ENCODE measurements around the gene ZNF18.

Gene ZNF18, protein sequence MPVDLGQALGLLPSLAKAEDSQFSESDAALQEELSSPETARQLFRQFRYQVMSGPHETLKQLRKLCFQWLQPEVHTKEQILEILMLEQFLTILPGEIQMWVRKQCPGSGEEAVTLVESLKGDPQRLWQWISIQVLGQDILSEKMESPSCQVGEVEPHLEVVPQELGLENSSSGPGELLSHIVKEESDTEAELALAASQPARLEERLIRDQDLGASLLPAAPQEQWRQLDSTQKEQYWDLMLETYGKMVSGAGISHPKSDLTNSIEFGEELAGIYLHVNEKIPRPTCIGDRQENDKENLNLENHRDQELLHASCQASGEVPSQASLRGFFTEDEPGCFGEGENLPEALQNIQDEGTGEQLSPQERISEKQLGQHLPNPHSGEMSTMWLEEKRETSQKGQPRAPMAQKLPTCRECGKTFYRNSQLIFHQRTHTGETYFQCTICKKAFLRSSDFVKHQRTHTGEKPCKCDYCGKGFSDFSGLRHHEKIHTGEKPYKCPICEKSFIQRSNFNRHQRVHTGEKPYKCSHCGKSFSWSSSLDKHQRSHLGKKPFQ

DNA sequence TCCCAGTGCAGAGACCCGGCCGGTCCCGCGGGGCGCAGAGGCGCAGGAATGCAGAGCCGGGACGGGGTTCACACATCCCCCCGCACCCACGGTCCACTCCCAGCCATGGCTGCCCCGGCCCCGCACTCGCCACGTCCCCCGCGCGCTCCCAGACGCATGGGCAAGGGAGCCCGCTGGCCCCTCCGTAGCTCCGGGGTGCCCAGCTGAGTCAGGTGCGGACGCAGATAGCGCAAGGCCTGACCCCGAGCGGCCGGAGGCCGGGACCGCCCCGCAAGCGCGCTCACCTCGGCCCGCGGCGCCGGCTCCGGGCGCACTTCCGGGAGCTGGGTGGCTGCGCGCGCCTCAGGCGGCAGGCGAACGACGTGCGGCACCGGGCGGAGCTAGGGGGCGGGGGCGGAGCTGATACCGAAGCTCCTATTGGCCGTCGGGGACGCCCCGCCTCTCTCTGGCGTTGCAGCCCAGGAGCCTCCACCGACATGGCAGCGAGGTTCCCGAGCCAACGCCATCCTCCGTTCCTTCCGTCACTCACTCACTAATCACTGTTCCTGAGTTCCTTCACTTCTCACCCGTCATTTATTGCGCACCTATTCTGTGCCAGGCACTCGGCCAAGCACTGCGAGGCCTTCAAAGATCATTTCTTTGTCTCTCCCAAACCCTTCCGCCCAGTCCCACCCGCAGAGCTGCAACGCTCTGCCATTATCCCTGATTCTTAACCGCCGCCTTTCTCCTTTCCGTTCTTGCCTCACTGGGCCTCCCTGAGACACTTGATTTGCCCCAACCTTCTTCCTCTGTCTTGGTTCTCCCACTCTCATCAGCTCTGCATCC lies at the start of gene ZNF18:
TSS of gene ZNF18 (minus strand) at position 329 of the 825 bp plus-strand sequence. CDS start 4,646 bp downstream, outside the sequence.
- H3K4me1 Mint-ChIP-seq, result peaks cover 17% of the 10 kb centered on the region
- peak within 1 kb of the TSS; percentile 88 for H3K27ac Mint-ChIP-seq
- ATAC-seq (peak; percentile 98), DNase-seq (peak; percentile 97)
- peak within 1 kb of the TSS; percentile 87 for H3K4me3 Mint-ChIP-seq
- H3K9me3 Mint-ChIP-seq, result no peaks in the 10 kb centered on the region
- no peaks in the 10 kb centered on the region for H3K27me3 Mint-ChIP-seq
- peaks cover 2% of the 10 kb centered on the region for H3K36me3 Mint-ChIP-seq (ENCODE audit: low read depth)

DNA sequence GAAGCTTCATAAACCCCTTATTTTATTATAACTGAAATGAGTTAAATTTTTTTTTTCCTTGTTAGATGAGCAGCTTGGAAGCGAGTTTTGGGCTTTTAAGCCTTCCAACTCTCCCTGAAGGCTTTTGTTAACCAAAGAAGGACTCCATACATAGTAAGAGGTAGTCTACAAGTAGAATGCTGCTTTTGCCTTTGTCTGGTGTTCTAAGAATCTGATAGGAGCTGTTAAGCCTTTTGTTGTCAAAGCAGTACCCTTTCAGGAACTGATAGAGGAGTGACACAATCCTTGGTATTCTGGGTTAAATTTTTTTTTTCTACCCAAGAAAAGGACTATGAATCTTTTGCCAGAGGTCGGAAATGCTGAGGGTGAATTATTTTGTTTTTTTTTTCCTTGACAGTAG lies 49.5 kb upstream of the ZNF18 start:
- peaks cover 3% of the 10 kb centered on the region for H3K36me3 Mint-ChIP-seq (ENCODE audit: low read depth)
- no peaks in the 10 kb centered on the region for H3K9me3 Mint-ChIP-seq
- no peak overlapping the region for H3K27ac Mint-ChIP-seq
- no peak for ATAC-seq
- H3K27me3 Mint-ChIP-seq, result no peaks in the 10 kb centered on the region
- H3K4me3 Mint-ChIP-seq, result no peak overlapping the region
- no peak for DNase-seq
- peaks cover 78% of the 10 kb centered on the region for H3K4me1 Mint-ChIP-seq

DNA sequence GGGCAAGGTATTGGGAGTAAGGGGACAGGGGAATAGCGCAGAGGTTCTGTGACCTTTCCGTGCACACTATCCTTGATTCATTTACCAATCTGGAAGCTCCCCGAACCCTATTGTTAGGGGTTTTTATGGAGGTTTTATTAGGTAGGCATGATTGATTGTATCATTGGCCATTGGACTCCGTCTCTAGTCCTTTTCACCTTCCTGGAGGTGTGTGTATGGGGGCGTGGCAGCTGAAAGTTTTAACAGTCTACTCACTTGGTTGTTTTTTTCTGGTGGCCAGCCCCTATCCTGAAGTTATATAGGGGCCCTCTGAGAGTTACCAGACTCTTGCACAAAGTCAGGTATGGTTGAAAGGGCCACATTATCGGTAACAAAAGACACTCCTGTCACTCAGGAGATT lies 46.4 kb upstream of the ZNF18 start:
- ATAC-seq (no peak), DNase-seq (no peak)
- Mint-ChIP-seq H3K9me3 (no peaks in the 10 kb centered on the region), H3K4me3 (no peak overlapping the region), H3K27me3 (no peaks in the 10 kb centered on the region), H3K27ac (no peak overlapping the region), H3K36me3 (ENCODE audit: low read depth) (peaks cover 3% of the 10 kb centered on the region), H3K4me1 (peaks cover 77% of the 10 kb centered on the region)

DNA sequence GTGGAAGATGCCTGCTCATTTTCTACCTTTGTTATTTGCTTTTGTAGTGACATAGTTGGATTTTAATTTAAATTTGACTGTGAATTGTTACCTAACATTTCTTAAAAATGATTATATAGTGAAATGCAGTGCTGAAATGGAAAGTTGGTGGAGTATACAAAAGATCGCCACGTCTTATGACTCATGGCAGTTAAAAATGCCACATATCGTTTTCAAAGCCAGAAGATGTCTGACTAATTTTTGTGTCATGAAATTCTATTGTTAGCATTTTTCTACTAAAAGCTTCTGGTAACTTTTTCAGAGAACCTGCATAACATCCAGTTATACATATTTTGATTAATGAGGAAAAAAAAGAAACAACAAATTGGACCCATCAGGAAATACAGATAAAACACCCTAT lies 44.0 kb upstream of the ZNF18 start:
- Mint-ChIP-seq H3K27me3 (no peaks in the 10 kb centered on the region), H3K27ac (peak overlapping the region; percentile 71), H3K4me3 (peak overlapping the region; percentile 57), H3K9me3 (no peaks in the 10 kb centered on the region), H3K36me3 (ENCODE audit: low read depth) (peaks cover 3% of the 10 kb centered on the region), H3K4me1 (peaks cover 69% of the 10 kb centered on the region)
- ATAC-seq (peak; percentile 57), DNase-seq (no peak)

DNA sequence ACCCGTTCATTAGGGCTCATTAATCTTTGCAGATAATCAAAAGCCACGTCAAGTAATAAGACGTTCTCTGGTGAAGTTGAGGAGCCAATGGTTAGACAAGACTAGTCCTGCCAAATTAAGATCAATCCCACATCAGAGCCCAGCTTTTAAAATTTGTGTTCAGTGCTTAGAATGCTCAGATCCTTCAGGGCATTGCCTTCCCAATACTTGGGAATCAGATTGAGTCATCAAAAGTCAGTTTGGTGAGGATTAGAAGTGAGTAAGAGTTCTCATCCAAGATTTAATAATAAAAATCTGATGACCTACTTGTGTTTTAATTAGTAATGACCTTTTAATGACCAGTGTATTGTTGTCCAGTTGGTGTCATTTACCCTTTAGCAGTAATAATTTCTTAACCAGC lies 43.2 kb upstream of the ZNF18 start:
- no peaks in the 10 kb centered on the region for H3K9me3 Mint-ChIP-seq
- DNase-seq (no peak), ATAC-seq (no peak)
- peaks cover 6% of the 10 kb centered on the region for H3K36me3 Mint-ChIP-seq (ENCODE audit: low read depth)
- peaks cover 66% of the 10 kb centered on the region for H3K4me1 Mint-ChIP-seq
- no peaks in the 10 kb centered on the region for H3K27me3 Mint-ChIP-seq
- no peak overlapping the region for H3K4me3 Mint-ChIP-seq
- H3K27ac Mint-ChIP-seq, result peak overlapping the region; percentile 71

DNA sequence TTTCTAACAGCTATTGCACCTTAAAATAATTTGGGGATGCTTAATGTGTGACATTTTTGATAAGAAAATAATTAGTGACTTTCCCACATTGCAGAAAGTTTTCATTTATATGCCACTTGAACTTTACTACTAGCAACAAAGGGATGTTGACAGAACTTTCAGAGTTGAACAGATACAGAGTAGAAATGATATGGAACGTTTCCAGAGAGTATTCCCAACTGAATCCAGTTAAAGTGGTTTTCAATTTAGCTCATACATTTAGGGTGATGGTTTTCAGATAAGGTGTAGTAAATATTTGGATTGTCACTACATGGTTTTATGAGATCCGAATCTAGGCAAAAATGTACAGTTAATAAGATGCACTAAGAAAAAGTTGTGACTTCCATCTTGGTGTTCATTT lies 40.7 kb upstream of the ZNF18 start:
- peaks cover 48% of the 10 kb centered on the region for H3K4me1 Mint-ChIP-seq
- DNase-seq (no peak), ATAC-seq (no peak)
- no peak overlapping the region for H3K27ac Mint-ChIP-seq
- no peaks in the 10 kb centered on the region for H3K27me3 Mint-ChIP-seq
- no peaks in the 10 kb centered on the region for H3K9me3 Mint-ChIP-seq
- peaks cover 9% of the 10 kb centered on the region for H3K36me3 Mint-ChIP-seq (ENCODE audit: low read depth)
- H3K4me3 Mint-ChIP-seq, result no peak overlapping the region

DNA sequence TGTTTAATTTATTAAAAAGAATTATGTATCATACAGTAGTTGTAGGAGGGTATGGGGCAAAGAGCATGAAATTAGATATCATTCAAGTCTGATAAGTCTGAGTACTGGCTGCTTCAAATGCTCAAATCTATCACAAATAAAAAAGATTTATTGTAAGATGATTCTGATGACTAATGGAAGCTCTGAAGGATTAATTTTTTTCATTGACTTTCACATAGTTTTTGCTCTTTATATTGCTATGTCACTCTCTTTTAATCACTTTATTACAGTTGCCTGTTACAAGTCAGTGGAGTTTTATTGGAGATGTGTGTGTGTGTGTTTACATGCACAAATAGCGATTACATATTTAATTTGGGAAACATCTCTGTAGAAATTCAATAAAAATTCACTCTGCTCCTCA lies 38.4 kb upstream of the ZNF18 start:
- ATAC-seq (no peak), DNase-seq (no peak)
- no peaks in the 10 kb centered on the region for H3K9me3 Mint-ChIP-seq
- no peak overlapping the region for H3K27ac Mint-ChIP-seq
- H3K36me3 Mint-ChIP-seq (ENCODE audit: low read depth), result peaks cover 9% of the 10 kb centered on the region
- no peaks in the 10 kb centered on the region for H3K27me3 Mint-ChIP-seq
- H3K4me3 Mint-ChIP-seq, result no peak overlapping the region
- peaks cover 43% of the 10 kb centered on the region for H3K4me1 Mint-ChIP-seq

DNA sequence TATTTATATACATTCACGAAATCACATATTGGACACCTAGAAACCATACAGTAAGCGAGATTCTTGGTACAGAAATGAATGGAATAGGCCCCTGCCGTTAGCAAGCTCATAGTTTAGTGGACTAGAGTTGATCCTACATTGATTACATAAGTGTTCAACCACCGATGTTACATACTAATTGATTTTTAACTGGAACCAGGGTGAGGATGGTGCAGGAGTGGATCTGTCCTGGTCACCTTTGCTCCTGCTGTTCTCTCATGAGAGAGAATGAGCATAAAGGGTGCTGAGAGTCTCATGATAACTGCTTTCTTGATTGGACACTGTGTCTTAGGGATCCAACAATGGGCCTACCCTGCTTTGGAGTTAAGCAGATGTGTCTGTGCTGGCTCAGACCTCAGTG lies 37.3 kb upstream of the ZNF18 start:
- ATAC-seq (no peak), DNase-seq (no peak)
- Mint-ChIP-seq H3K4me3 (no peak overlapping the region), H3K9me3 (no peaks in the 10 kb centered on the region), H3K4me1 (peaks cover 37% of the 10 kb centered on the region), H3K36me3 (ENCODE audit: low read depth) (peaks cover 9% of the 10 kb centered on the region), H3K27ac (no peak overlapping the region), H3K27me3 (no peaks in the 10 kb centered on the region)

DNA sequence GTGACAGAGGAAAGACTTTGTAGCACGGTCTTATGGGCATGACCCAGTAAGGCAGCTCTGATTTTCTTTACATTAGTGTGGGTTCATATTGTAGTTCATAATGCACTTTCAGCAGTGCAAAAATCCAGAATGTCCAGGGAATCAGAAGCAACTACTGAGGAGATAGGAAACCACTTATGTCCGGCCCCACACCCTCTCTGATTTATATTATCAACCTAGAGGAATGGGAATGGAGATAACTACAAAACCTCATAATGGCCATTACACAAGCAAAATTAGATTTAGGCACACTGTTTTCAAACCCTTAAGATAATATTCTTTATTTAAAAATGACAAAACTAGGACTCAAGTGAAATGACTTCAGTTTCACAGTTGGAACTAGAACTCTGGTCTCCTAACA lies 31.3 kb upstream of the ZNF18 start:
- ATAC-seq, result no peak
- Mint-ChIP-seq H3K4me1 (peaks cover 54% of the 10 kb centered on the region), H3K27ac (no peak overlapping the region), H3K9me3 (no peaks in the 10 kb centered on the region), H3K36me3 (ENCODE audit: low read depth) (peaks cover 12% of the 10 kb centered on the region), H3K4me3 (no peak overlapping the region), H3K27me3 (no peaks in the 10 kb centered on the region)
- DNase-seq, result no peak

DNA sequence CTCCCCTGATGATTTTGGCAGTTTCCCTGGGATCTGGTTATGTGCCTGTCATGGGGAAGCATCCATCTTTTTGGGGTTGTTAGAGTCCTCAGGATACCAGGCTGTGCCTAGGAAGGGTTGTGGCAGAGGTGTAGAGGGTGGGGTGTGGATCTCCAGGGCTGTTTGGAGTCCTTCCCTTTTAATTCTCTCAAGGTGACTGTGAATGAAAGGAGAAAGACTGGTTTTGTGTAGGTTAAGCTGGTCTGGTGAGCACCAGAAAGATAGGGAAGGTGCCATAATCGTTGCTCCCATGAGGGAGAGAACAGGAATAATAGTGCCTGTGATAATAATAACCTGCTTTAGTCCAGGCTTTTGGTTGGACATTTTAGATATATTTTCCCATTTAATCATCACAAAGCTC lies 30.4 kb upstream of the ZNF18 start:
- Mint-ChIP-seq H3K27me3 (no peaks in the 10 kb centered on the region), H3K9me3 (no peaks in the 10 kb centered on the region), H3K4me3 (no peak overlapping the region), H3K36me3 (ENCODE audit: low read depth) (peaks cover 12% of the 10 kb centered on the region), H3K4me1 (peaks cover 62% of the 10 kb centered on the region), H3K27ac (no peak overlapping the region)
- no peak for DNase-seq
- no peak for ATAC-seq

DNA sequence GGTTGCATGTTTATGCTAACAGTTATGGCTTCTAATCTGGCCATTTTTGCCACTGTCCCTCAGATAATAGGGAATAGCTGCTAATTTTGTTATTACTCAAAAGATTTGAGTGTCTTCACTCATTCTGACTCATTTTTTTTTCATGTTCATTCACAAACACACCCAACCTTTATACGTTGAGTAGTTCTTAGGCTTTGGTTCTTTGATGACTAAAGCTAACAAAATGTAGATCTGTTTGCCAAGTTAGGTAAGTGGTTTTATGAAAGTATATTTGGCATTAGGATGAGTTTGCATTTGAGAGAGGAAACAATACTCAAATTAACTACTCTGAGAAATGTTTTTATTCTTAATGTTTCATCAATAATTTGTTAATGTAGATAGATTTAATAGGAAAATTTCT lies 27.1 kb upstream of the ZNF18 start:
- peaks cover 3% of the 10 kb centered on the region for H3K27me3 Mint-ChIP-seq
- peaks cover 69% of the 10 kb centered on the region for H3K4me1 Mint-ChIP-seq
- peaks cover 11% of the 10 kb centered on the region for H3K36me3 Mint-ChIP-seq (ENCODE audit: low read depth)
- H3K9me3 Mint-ChIP-seq, result no peaks in the 10 kb centered on the region
- H3K27ac Mint-ChIP-seq, result no peak overlapping the region
- H3K4me3 Mint-ChIP-seq, result no peak overlapping the region
- no peak for DNase-seq
- ATAC-seq, result no peak

DNA sequence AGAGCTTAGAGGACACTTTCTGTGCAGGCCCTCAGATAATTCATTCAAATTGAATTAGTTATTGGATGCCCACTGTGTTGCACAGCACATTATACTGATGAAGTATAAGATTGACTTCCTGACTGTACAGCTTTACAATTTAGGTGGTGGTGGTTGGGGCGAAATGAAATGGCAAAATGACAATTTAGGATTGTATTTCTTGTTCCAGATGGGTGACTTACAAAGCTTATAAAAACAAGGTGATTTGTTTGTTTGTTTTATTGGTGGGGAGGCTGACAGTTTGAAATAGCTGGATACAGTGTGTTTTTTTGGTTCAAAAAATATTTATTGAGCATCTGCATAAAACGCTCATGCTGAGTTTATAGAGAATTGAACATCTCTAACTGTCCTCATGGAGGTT lies 25.0 kb upstream of the ZNF18 start:
- Mint-ChIP-seq H3K4me1 (peaks cover 58% of the 10 kb centered on the region), H3K27ac (no peak overlapping the region), H3K36me3 (ENCODE audit: low read depth) (peaks cover 8% of the 10 kb centered on the region), H3K4me3 (peak overlapping the region; percentile 82), H3K9me3 (no peaks in the 10 kb centered on the region), H3K27me3 (peaks cover 3% of the 10 kb centered on the region)
- ATAC-seq (no peak), DNase-seq (no peak)

DNA sequence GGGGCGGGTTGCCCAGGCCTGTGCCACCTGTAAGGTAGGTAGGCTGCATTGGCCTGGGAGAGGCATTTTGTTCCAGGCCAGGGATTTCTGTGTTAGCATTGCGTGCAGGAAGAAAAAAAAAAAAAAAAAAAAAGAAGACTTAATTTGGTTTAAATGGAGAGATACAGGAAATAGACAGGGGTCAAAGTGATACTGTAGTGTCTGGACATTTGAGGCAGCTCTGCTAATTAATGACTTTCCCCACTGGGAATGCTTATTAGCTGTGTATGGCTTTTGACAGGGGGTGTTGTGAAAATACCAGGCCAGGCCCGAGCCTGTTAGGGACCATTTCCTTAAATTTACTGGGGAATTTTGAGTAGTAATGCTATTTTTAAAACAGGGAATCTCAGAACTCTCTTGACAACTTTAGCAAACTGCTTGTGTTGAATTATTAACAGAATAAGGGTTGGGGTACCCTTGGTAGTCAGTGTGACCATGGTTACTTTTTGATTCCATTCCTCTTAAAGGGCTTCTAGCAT lies 24.4 kb upstream of the ZNF18 start:
- Mint-ChIP-seq H3K27ac (peak overlapping the region; percentile 79), H3K27me3 (peaks cover 3% of the 10 kb centered on the region), H3K9me3 (no peaks in the 10 kb centered on the region), H3K36me3 (ENCODE audit: low read depth) (peaks cover 3% of the 10 kb centered on the region), H3K4me3 (peak overlapping the region; percentile 82), H3K4me1 (peaks cover 53% of the 10 kb centered on the region)
- ATAC-seq, result no peak
- no peak for DNase-seq

DNA sequence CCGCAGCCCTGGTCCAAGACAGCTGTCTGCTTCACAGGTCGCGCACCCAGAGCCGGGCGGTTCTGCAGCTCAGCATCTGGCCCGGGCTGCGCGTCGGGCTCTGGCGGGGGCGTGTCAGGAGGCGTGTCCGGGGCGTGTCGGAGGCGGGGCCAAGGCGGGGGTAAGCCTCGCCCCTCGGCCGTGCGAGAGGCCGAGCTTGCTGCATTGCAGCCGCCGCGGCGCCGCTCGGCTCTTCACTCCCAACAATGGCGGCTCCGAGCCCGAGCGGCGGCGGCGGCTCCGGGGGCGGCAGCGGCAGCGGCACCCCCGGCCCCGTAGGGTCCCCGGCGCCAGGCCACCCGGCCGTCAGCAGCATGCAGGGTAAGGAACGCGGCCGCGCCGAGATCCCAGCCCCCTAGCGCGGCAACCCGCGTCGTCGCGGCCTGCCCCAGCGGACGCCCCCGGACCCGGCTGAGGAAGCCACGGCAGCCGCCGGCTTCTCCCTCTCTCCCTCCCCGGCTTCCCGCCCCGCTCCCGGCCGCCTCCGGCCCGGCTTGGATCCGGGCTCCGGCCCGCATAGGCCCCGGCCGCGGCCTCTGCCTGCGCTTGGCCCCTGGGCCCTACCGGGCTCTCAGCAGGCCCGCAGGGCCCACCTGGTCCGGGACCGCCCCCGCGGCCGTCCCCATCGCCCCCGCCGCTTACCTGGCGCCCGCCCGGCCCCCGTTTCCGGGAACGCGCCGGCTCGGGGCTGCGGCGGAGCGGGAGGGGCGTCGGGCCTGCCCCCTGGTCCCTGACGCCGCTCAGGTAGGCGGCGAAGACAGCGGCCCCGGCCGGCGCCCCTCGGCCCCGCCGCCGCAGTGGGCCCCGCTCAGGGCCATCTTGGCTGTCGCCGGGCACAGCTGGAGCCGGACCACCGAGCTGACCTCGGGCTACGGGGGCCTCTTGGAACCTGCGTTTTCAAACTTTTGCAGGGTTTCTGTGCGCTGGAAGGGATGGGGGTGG lies 23.7 kb upstream of the ZNF18 start, which contains the start of gene MAP2K4:
TSS of gene MAP2K4 (plus strand) at position 236 of the 981 bp plus-strand sequence. CDS start at position 246, 10 bp downstream.
- Mint-ChIP-seq H3K36me3 (ENCODE audit: low read depth) (no peaks in the 10 kb centered on the region), H3K4me3 (peak within 1 kb of the TSS; percentile 82), H3K27me3 (peaks cover 3% of the 10 kb centered on the region), H3K4me1 (peaks cover 46% of the 10 kb centered on the region), H3K27ac (peak within 1 kb of the TSS; percentile 79), H3K9me3 (no peaks in the 10 kb centered on the region)
- ATAC-seq (peak; percentile 97), DNase-seq (peak; percentile 95)
